Measurements from ENCODE around the gene ADAM12. TPM values are rescaled to one million over a fixed set of nuclear protein-coding genes. Genes with fewer than 3 reads are reported as not detected.

The ADAM12 gene
- total and polyA plus RNA-seq, 2 experiments from 2014 or later, result 0.13 to 0.87 TPM

DNA sequence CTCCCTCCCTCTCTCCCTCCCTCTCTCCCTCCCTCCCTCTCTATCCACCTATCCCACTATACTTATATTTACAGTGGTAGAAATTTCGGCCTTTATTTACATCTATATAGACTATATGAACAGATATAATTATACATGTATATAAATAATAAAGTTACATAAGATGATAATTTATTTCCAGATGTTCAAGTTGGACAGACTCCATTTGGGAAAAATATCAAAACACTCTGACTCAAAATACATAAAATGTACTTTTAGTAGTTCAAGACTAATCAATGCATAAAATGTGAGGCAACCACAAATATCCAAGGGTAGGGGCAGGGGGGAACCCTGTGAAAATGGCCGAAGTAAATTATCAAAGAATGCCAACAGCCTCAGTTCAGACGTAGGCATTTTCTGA, 288.9 kb downstream of the ADAM12 start:
- H3K27ac Mint-ChIP-seq, result no peak overlapping the region
- H3K36me3 Mint-ChIP-seq (ENCODE audit: low read depth), result no peaks in the 10 kb centered on the region
- no peaks in the 10 kb centered on the region for H3K9me3 Mint-ChIP-seq
- Histone ChIP-seq H3K36me3 (ENCODE audit: insufficient read depth) (no peaks in the 10 kb centered on the region), H3K79me2 (replicated peaks; ENCODE audit: insufficient read depth) (no peaks in the 10 kb centered on the region), H3K27me3 (ENCODE audit: insufficient read depth) (no peaks in the 10 kb centered on the region), H3K9me2 (ENCODE audit: insufficient read depth) (peaks cover 4% of the 10 kb centered on the region; the same call in 1 of the 2 replicates), H3K27ac (ENCODE audit: low read depth) (no peak overlapping the region), H3F3A (replicated peaks; ENCODE audit: low read depth) (no peaks in the 10 kb centered on the region), H3K4me2 (no peak overlapping the region), H3K4me3 (no peak overlapping the region), H2AFZ (no peak overlapping the region), H4K20me1 (replicated peaks; ENCODE audit: insufficient read depth) (no peaks in the 10 kb centered on the region), H3K4me1 (ENCODE audit: insufficient read depth) (0 out of 2 replicates have a peak, but pooled peaks cover 3% of the 10 kb centered on the region)
- no peak for ATAC-seq
- TF ChIP-seq POLR2AphosphoS5 (IDR thresholded peaks at IDR 0.05; ENCODE audit: low read depth) (no peak), ZNF114 (CRISPR knock-in tag; IDR thresholded peaks at IDR 0.05) (no peak), ZNF331 (CRISPR knock-in tag; IDR thresholded peaks at IDR 0.05; ENCODE audit: low read depth) (no peak)
- TF ChIP-seq, protein P1, sequence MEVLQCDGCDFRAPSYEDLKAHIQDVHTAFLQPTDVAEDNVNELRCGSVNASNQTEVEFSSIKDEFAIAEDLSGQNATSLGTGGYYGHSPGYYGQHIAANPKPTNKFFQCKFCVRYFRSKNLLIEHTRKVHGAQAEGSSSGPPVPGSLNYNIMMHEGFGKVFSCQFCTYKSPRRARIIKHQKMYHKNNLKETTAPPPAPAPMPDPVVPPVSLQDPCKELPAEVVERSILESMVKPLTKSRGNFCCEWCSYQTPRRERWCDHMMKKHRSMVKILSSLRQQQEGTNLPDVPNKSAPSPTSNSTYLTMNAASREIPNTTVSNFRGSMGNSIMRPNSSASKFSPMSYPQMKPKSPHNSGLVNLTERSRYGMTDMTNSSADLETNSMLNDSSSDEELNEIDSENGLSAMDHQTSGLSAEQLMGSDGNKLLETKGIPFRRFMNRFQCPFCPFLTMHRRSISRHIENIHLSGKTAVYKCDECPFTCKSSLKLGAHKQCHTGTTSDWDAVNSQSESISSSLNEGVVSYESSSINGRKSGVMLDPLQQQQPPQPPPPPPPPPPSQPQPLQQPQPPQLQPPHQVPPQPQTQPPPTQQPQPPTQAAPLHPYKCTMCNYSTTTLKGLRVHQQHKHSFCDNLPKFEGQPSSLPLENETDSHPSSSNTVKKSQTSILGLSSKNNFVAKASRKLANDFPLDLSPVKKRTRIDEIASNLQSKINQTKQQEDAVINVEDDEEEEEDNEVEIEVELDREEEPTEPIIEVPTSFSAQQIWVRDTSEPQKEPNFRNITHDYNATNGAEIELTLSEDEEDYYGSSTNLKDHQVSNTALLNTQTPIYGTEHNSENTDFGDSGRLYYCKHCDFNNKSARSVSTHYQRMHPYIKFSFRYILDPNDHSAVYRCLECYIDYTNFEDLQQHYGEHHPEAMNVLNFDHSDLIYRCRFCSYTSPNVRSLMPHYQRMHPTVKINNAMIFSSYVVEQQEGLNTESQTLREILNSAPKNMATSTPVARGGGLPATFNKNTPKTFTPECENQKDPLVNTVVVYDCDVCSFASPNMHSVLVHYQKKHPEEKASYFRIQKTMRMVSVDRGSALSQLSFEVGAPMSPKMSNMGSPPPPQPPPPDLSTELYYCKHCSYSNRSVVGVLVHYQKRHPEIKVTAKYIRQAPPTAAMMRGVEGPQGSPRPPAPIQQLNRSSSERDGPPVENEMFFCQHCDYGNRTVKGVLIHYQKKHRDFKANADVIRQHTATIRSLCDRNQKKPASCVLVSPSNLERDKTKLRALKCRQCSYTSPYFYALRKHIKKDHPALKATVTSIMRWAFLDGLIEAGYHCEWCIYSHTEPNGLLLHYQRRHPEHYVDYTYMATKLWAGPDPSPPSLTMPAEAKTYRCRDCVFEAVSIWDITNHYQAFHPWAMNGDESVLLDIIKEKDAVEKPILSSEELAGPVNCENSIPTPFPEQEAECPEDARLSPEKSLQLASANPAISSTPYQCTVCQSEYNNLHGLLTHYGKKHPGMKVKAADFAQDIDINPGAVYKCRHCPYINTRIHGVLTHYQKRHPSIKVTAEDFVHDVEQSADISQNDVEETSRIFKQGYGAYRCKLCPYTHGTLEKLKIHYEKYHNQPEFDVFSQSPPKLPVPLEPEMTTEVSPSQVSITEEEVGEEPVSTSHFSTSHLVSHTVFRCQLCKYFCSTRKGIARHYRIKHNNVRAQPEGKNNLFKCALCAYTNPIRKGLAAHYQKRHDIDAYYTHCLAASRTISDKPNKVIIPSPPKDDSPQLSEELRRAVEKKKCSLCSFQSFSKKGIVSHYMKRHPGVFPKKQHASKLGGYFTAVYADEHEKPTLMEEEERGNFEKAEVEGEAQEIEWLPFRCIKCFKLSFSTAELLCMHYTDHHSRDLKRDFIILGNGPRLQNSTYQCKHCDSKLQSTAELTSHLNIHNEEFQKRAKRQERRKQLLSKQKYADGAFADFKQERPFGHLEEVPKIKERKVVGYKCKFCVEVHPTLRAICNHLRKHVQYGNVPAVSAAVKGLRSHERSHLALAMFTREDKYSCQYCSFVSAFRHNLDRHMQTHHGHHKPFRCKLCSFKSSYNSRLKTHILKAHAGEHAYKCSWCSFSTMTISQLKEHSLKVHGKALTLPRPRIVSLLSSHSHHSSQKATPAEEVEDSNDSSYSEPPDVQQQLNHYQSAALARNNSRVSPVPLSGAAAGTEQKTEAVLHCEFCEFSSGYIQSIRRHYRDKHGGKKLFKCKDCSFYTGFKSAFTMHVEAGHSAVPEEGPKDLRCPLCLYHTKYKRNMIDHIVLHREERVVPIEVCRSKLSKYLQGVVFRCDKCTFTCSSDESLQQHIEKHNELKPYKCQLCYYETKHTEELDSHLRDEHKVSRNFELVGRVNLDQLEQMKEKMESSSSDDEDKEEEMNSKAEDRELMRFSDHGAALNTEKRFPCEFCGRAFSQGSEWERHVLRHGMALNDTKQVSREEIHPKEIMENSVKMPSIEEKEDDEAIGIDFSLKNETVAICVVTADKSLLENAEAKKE (CRISPR knock-in tag; IDR thresholded peaks at IDR 0.05), result no peak
- TF ChIP-seq, protein P2, sequence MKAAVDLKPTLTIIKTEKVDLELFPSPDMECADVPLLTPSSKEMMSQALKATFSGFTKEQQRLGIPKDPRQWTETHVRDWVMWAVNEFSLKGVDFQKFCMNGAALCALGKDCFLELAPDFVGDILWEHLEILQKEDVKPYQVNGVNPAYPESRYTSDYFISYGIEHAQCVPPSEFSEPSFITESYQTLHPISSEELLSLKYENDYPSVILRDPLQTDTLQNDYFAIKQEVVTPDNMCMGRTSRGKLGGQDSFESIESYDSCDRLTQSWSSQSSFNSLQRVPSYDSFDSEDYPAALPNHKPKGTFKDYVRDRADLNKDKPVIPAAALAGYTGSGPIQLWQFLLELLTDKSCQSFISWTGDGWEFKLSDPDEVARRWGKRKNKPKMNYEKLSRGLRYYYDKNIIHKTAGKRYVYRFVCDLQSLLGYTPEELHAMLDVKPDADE (IDR thresholded peaks at IDR 0.05), result no peak
- peaks cover 2% of the 10 kb centered on the region for H3K27me3 Mint-ChIP-seq (ENCODE audit: insufficient read depth, low read depth, poor library complexity)
- H3K4me1 Mint-ChIP-seq, result peaks cover 11% of the 10 kb centered on the region
- DNase-seq (ENCODE audit: low spot score), result no peak
- no peak overlapping the region for H3K4me3 Mint-ChIP-seq

DNA sequence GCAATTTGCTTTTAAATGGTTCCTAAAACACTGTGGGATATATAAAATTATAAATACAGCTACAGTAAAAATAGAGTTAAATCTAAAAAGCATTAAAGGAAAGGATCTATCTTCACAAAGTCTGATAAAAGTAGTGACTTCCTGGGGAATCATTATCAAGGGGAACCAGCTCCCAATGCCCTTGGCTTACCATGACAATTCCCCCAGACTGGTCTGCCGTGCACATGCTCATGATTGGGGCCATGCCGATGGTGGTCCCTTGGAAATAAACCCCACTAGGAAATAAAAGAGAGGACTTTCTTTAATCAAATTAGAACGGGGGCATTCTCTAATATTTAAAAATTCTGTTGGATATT, 290.1 kb downstream of the ADAM12 start:
- Mint-ChIP-seq H3K27me3 (ENCODE audit: insufficient read depth, low read depth, poor library complexity) (peaks cover 2% of the 10 kb centered on the region), H3K9me3 (no peaks in the 10 kb centered on the region), H3K4me1 (peaks cover 11% of the 10 kb centered on the region), H3K4me3 (no peak overlapping the region), H3K27ac (no peak overlapping the region), H3K36me3 (ENCODE audit: low read depth) (no peaks in the 10 kb centered on the region)
- peaks cover 4% of the 10 kb centered on the region; the same call in 1 of the 2 replicates for H3K9me2 ChIP-seq (ENCODE audit: insufficient read depth)
- ATAC-seq (no peak), DNase-seq (ENCODE audit: low spot score) (no peak)
- H3K27me3 ChIP-seq (ENCODE audit: insufficient read depth), result no peaks in the 10 kb centered on the region
- no peak overlapping the region for H3K4me3 ChIP-seq
- no peaks in the 10 kb centered on the region for H4K20me1 ChIP-seq (replicated peaks; ENCODE audit: insufficient read depth)
- no peaks in the 10 kb centered on the region for H3K79me2 ChIP-seq (replicated peaks; ENCODE audit: insufficient read depth)
- no peaks in the 10 kb centered on the region for H3F3A ChIP-seq (replicated peaks; ENCODE audit: low read depth)
- H3K27ac ChIP-seq (ENCODE audit: low read depth), result no peak overlapping the region
- no peak overlapping the region for H2AFZ ChIP-seq
- no peaks in the 10 kb centered on the region for H3K36me3 ChIP-seq (ENCODE audit: insufficient read depth)
- H3K4me2 ChIP-seq, result no peak overlapping the region
- 0 out of 2 replicates have a peak, but pooled peaks cover 3% of the 10 kb centered on the region for H3K4me1 ChIP-seq (ENCODE audit: insufficient read depth)
- TF ChIP-seq, protein P3, sequence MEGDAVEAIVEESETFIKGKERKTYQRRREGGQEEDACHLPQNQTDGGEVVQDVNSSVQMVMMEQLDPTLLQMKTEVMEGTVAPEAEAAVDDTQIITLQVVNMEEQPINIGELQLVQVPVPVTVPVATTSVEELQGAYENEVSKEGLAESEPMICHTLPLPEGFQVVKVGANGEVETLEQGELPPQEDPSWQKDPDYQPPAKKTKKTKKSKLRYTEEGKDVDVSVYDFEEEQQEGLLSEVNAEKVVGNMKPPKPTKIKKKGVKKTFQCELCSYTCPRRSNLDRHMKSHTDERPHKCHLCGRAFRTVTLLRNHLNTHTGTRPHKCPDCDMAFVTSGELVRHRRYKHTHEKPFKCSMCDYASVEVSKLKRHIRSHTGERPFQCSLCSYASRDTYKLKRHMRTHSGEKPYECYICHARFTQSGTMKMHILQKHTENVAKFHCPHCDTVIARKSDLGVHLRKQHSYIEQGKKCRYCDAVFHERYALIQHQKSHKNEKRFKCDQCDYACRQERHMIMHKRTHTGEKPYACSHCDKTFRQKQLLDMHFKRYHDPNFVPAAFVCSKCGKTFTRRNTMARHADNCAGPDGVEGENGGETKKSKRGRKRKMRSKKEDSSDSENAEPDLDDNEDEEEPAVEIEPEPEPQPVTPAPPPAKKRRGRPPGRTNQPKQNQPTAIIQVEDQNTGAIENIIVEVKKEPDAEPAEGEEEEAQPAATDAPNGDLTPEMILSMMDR (conservative IDR thresholded peaks at IDR 0.05; ENCODE audit: low read depth in 2 of 2), result no peak
- TF ChIP-seq, protein P4, sequence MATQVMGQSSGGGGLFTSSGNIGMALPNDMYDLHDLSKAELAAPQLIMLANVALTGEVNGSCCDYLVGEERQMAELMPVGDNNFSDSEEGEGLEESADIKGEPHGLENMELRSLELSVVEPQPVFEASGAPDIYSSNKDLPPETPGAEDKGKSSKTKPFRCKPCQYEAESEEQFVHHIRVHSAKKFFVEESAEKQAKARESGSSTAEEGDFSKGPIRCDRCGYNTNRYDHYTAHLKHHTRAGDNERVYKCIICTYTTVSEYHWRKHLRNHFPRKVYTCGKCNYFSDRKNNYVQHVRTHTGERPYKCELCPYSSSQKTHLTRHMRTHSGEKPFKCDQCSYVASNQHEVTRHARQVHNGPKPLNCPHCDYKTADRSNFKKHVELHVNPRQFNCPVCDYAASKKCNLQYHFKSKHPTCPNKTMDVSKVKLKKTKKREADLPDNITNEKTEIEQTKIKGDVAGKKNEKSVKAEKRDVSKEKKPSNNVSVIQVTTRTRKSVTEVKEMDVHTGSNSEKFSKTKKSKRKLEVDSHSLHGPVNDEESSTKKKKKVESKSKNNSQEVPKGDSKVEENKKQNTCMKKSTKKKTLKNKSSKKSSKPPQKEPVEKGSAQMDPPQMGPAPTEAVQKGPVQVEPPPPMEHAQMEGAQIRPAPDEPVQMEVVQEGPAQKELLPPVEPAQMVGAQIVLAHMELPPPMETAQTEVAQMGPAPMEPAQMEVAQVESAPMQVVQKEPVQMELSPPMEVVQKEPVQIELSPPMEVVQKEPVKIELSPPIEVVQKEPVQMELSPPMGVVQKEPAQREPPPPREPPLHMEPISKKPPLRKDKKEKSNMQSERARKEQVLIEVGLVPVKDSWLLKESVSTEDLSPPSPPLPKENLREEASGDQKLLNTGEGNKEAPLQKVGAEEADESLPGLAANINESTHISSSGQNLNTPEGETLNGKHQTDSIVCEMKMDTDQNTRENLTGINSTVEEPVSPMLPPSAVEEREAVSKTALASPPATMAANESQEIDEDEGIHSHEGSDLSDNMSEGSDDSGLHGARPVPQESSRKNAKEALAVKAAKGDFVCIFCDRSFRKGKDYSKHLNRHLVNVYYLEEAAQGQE (IDR thresholded peaks at IDR 0.05; ENCODE audit: unreplicated experiment), result no peak
- no peak for TF ChIP-seq EZH2phosphoT487 (IDR thresholded peaks at IDR 0.05; ENCODE audit: unreplicated experiment)
- TF ChIP-seq, protein P2 (IDR thresholded peaks at IDR 0.05), result no peak
